T-cell (primary cell): ENCODE measurements around the gene BTN2A1. TPM values are rescaled to one million over a fixed set of nuclear protein-coding genes. Genes with fewer than 3 reads are reported as not detected.

Experiments used
- ATAC-seq, 4 experiments: fragments of 200-7000 bp in 3 of 4; fragments of 150-1000 bp in 1 of 4; cut with Tn5 transposase; replicated peaks in 1 of 4; 1 replicate in 3 of 4; 2 replicates in 1 of 4; pipeline ENCODE4 v1.10.0; 2021; ENCODE audit warnings: moderate library complexity in 3 of 4, mild to moderate bottlenecking in 2 of 4, moderate number of reproducible peaks in 1 of 4
- CTCF ChIA-PET, 2 donors: fragments of 300-600 bp; sonication (Branson Sonifier 250); formaldehyde crosslinking; loops; one replicate each; lab custom pipeline; 2022; ENCODE audit warnings: antibody characterized with exemption in 2 of 2; lab: Charles Lee
- POLR2A ChIA-PET, 2 donors: fragments of 300-600 bp; sonication (Branson Sonifier 250); formaldehyde crosslinking; loops; one replicate each; lab custom pipeline; 2022; ENCODE audit warnings: antibody characterized with exemption in 2 of 2; lab: Charles Lee
- DNase-seq, 35 experiments: peaks; one replicate each; pipeline versions ENCODE4 v3.0.0 to v3.0.0-alpha.2; 2013 to 2023
- H3K27ac ChIP-seq: one replicate; pipeline ENCODE4 v1.5.1; 2013; ENCODE audit warnings: low read length
- H3K27me3 ChIP-seq, 2 experiments: replicated peaks in 1 of 2; 1 replicate in 1 of 2; 2 replicates in 1 of 2; pipeline versions ENCODE4 v1.6.1 to v1.7.0; 2013; ENCODE audit warnings: low read length in 1 of 2, mixed read lengths in 1 of 2; ENCODE audit not compliant: control insufficient read depth in 2 of 2, insufficient read depth in 2 of 2; ENCODE audit errors: extremely low read depth in 1 of 2
- H3K36me3 ChIP-seq, 2 donors: 1 replicate in 1 of 2; 2 replicates in 1 of 2; pipeline versions ENCODE4 v1.6.1 to v1.7.0; 2013; ENCODE audit warnings: low read length in 1 of 2; ENCODE audit not compliant: control insufficient read depth in 2 of 2, insufficient read depth in 1 of 2; ENCODE audit errors: extremely low read depth in 1 of 2
- H3K4me1 ChIP-seq, 2 experiments: 1 replicate in 1 of 2; 2 replicates in 1 of 2; pipeline versions ENCODE4 v1.6.1 to v1.7.0; 2013; ENCODE audit warnings: low read length in 2 of 2, mixed read lengths in 1 of 2; ENCODE audit not compliant: insufficient read depth in 2 of 2, control insufficient read depth in 1 of 2; ENCODE audit errors: extremely low read depth in 1 of 2
- H3K4me3 ChIP-seq, 2 donors: 1 replicate in 1 of 2; 2 replicates in 1 of 2; pipeline versions ENCODE4 v1.5.1 to v1.7.0; 2013; ENCODE audit warnings: mild to moderate bottlenecking in 2 of 2, low read length in 1 of 2, moderate library complexity in 1 of 2; ENCODE audit not compliant: control insufficient read depth in 1 of 2; ENCODE audit errors: extremely low read depth in 1 of 2
- H3K9me3 ChIP-seq: 2 replicates; pipeline ENCODE4 v1.7.0; 2013
- H3K27ac Mint-ChIP-seq, 2 donors: one replicate each; pipeline ENCODE4 v1.8.0; 2020 to 2021; ENCODE audit warnings: mild to moderate bottlenecking in 2 of 2, mixed read lengths in 2 of 2
- H3K27me3 Mint-ChIP-seq, 2 donors: one replicate each; pipeline ENCODE4 v1.8.0; 2021 to 2022; ENCODE audit warnings: mixed read lengths in 2 of 2
- H3K36me3 Mint-ChIP-seq: one replicate; pipeline ENCODE4 v1.8.0; 2021; ENCODE audit warnings: mixed read lengths
- H3K4me1 Mint-ChIP-seq, 3 donors: one replicate each; pipeline ENCODE4 v1.8.0; 2020 to 2022; ENCODE audit warnings: mixed read lengths in 3 of 3, mild to moderate bottlenecking in 1 of 3
- H3K4me3 Mint-ChIP-seq, 3 donors: one replicate each; pipeline ENCODE4 v1.8.0; 2020 to 2022; ENCODE audit warnings: mild to moderate bottlenecking in 3 of 3, mixed read lengths in 3 of 3, moderate library complexity in 3 of 3
- H3K9me3 Mint-ChIP-seq, 3 donors: one replicate each; pipeline ENCODE4 v1.8.0; 2020 to 2022; ENCODE audit warnings: mixed read lengths in 3 of 3
- WGBS: methylation state at CpG from one replicate; pipeline ENCODE4 v1.1.5; 2013; ENCODE audit warnings: missing lambda C conversion rate; ENCODE audit not compliant: insufficient coverage; 5-methylcytosine and 5-hydroxymethylcytosine counted together
- total RNA-seq, 35 experiments: library from RNA in 6 of 35; stranded (reverse) in 6 of 35; fragments of 120-200 nt in 1 of 35; gene quantifications; one replicate each; pipeline versions ENCODE4 v1.2.1 to v1.2.4 and lab custom pipeline; 2013 to 2026

BTN2A1 gene
- total RNA-seq, 5 donors from 2014 or later (not counting 1 experiment from before 2014, with no cell fraction given): 36.1 to 53.4 (median 47.9) TPM

GRCh38 chr6:26438000-26438399 is 19.8 kb upstream of the BTN2A1 start:
- Histone ChIP-seq H3K9me3 (no peaks in the 10 kb centered on the region), H3K27me3 (no peaks in the 10 kb centered on the region), H3K4me3 (no peak overlapping the region), H3K36me3 (peaks cover 0 to 2% of the 10 kb centered on the region in 2 donors), H3K27ac (no peak overlapping the region), H3K4me1 (peaks cover 19 to 23% of the 10 kb centered on the region in 2 experiments)
- no peaks in the 10 kb centered on the region for H3K27me3 Mint-ChIP-seq
- no peak for ATAC-seq
- 100% methylated on average over 1 of the region's 1 CpG for WGBS
- peaks cover 17% of the 10 kb centered on the region for H3K36me3 Mint-ChIP-seq
- ChIA-PET CTCF (interaction anchor here in 1 of 2 donors (0.6 kb wide), 1 partner anchor 335 kb away, joined by 4 read pairs; a partner anchor contains a TSS), POLR2A (interaction anchor here in 1 of 2 donors (0.6 kb wide), 1 partner anchor 31 kb away, joined by 3 read pairs; no protein-coding TSS in a partner anchor)
- peaks cover 7 to 10% (median 8%) of the 10 kb centered on the region in 3 donors for H3K9me3 Mint-ChIP-seq
- no peak overlapping the region for H3K4me3 Mint-ChIP-seq
- H3K4me1 Mint-ChIP-seq: peaks cover 25 to 34% (median 25%) of the 10 kb centered on the region in 3 donors
- no peak for DNase-seq
- no peak overlapping the region for H3K27ac Mint-ChIP-seq

GRCh38 chr6:26439151-26440125 is 18.3 kb upstream of the BTN2A1 start:
- peak overlapping the region; percentile 95 to 100 (median 97) for H3K4me3 Mint-ChIP-seq
- H3K27me3 Mint-ChIP-seq: no peaks in the 10 kb centered on the region
- H3K4me1 Mint-ChIP-seq: peaks cover 38 to 47% (median 38%) of the 10 kb centered on the region in 3 donors
- H3K27me3 ChIP-seq: no peaks in the 10 kb centered on the region
- peaks cover 21 to 28% of the 10 kb centered on the region in 2 experiments for H3K4me1 ChIP-seq
- H3K27ac Mint-ChIP-seq: peak overlapping the region; percentile 97 to 100
- peaks cover 24% of the 10 kb centered on the region for H3K36me3 Mint-ChIP-seq
- peak in 2 of 35 experiments; percentile 26 to 49 for DNase-seq
- CTCF ChIA-PET: no interaction called here
- POLR2A ChIA-PET: no interaction called here
- peak overlapping the region; percentile 88 to 91 for H3K4me3 ChIP-seq
- 50% methylated on average over 2 of the region's 7 CpGs for WGBS
- ATAC-seq: no peak
- H3K36me3 ChIP-seq: peaks cover 0 to 7% of the 10 kb centered on the region in 2 donors
- H3K27ac ChIP-seq: peak overlapping the region; percentile 98
- no peaks in the 10 kb centered on the region for H3K9me3 ChIP-seq
- H3K9me3 Mint-ChIP-seq: peaks cover 2 to 3% (median 3%) of the 10 kb centered on the region in 3 donors

GRCh38 chr6:26440977-26441358 is 16.8 kb upstream of the BTN2A1 start:
- CTCF ChIA-PET: no interaction called here
- Histone ChIP-seq H3K27me3 (no peaks in the 10 kb centered on the region), H3K4me1 (peaks cover 33 to 42% of the 10 kb centered on the region in 2 experiments), H3K27ac (peak overlapping the region; percentile 98), H3K4me3 (peak overlapping the region; percentile 88 to 91), H3K36me3 (peaks cover 2 to 21% of the 10 kb centered on the region in 2 donors), H3K9me3 (no peaks in the 10 kb centered on the region)
- no peak for ATAC-seq
- no peak for DNase-seq
- H3K27me3 Mint-ChIP-seq: no peaks in the 10 kb centered on the region
- H3K36me3 Mint-ChIP-seq: peaks cover 32% of the 10 kb centered on the region
- peak overlapping the region; percentile 95 to 100 (median 97) for H3K4me3 Mint-ChIP-seq
- H3K27ac Mint-ChIP-seq: peak overlapping the region; percentile 97 to 100
- WGBS: no CpG with 5 or more reads among the region's 2 CpGs
- H3K9me3 Mint-ChIP-seq: no peaks in the 10 kb centered on the region
- POLR2A ChIA-PET: interaction anchor here in 1 of 2 donors (0.6 kb wide), 1 partner anchor 10 kb away, joined by 3 read pairs; no protein-coding TSS in a partner anchor
- H3K4me1 Mint-ChIP-seq: peaks cover 53 to 63% (median 54%) of the 10 kb centered on the region in 3 donors

- peaks cover 62 to 73% (median 63%) of the 10 kb centered on the region in 3 donors for H3K4me1 Mint-ChIP-seq
Observed at GRCh38 chr6:26441977-26442376, 15.8 kb upstream of the BTN2A1 start.

GRCh38 chr6:26445934-26446667 is 11.7 kb upstream of the BTN2A1 start:
- Mint-ChIP-seq H3K9me3 (no peaks in the 10 kb centered on the region), H3K4me1 (peaks cover 59 to 78% (median 61%) of the 10 kb centered on the region in 3 donors), H3K4me3 (peak overlapping the region; percentile 47 to 75 (median 49)), H3K36me3 (peaks cover 73% of the 10 kb centered on the region), H3K27me3 (no peaks in the 10 kb centered on the region), H3K27ac (peak overlapping the region; percentile 83 to 85)
- ChIA-PET POLR2A (interaction anchor here (0.5 to 1.6 kb wide), 5 partner anchors 8 to 343 kb away, joined by 3 to 10 read pairs (median 5); no protein-coding TSS in a partner anchor), CTCF (interaction anchor here in 1 of 2 donors (0.8 to 1.1 kb wide), 3 partner anchors 8 to 78 kb away, joined by 3 to 4 read pairs (median 3); no protein-coding TSS in a partner anchor)
- peak; percentile 65 to 71 (median 67) for ATAC-seq
- no peaks in the 10 kb centered on the region for H3K9me3 ChIP-seq
- H3K4me3 ChIP-seq: no peak overlapping the region
- WGBS: 17% methylated on average over 1 of the region's 5 CpGs
- H3K27me3 ChIP-seq: no peaks in the 10 kb centered on the region
- H3K36me3 ChIP-seq: peaks cover 11 to 69% of the 10 kb centered on the region in 2 donors
- H3K4me1 ChIP-seq: peaks cover 26 to 43% of the 10 kb centered on the region in 2 experiments
- peak overlapping the region; percentile 60 for H3K27ac ChIP-seq
- peak in 10 of 35 experiments; percentile 2 to 62 (median 8) for DNase-seq

More at GRCh38 chr6:26441977-26442376, 15.8 kb upstream of the BTN2A1 start:
- H3K27me3 ChIP-seq: no peaks in the 10 kb centered on the region
- peak overlapping the region; percentile 46 to 91 for H3K4me3 ChIP-seq
- no peaks in the 10 kb centered on the region for H3K9me3 Mint-ChIP-seq
- WGBS: 16% methylated on average over 3 of the region's 5 CpGs
- H3K4me1 ChIP-seq: peaks cover 35 to 50% of the 10 kb centered on the region in 2 experiments
- ChIA-PET POLR2A (interaction anchor here in 1 of 2 donors (0.9 kb wide), 1 partner anchor 32 kb away, joined by 3 read pairs; no protein-coding TSS in a partner anchor), CTCF (interaction anchor here in 1 of 2 donors (0.6 kb wide), 1 partner anchor 1918 kb away, joined by 4 read pairs; no protein-coding TSS in a partner anchor)
- peak overlapping the region; percentile 95 to 100 (median 97) for H3K4me3 Mint-ChIP-seq
- peak in 1 of 35 experiments; percentile 36 for DNase-seq
- no peaks in the 10 kb centered on the region for H3K27me3 Mint-ChIP-seq
- H3K27ac ChIP-seq: peak overlapping the region; percentile 98
- no peak for ATAC-seq
- peak overlapping the region; percentile 77 to 88 for H3K27ac Mint-ChIP-seq
- H3K36me3 ChIP-seq: peaks cover 2 to 30% of the 10 kb centered on the region in 2 donors
- no peaks in the 10 kb centered on the region for H3K9me3 ChIP-seq
- H3K36me3 Mint-ChIP-seq: peaks cover 40% of the 10 kb centered on the region
